WTC11 (cell line): Measurements from ENCODE around the gene RASSF4. TPM values are rescaled to one million over a fixed set of nuclear protein-coding genes. Genes with fewer than 3 reads are reported as not detected.

Source experiments
- ATAC-seq: fragments of 200-7000 bp; cut with Tn5 transposase; 2 replicates; pipeline ENCODE4 v1.10.0; 2021; ENCODE audit warnings: mild to moderate bottlenecking, moderate library complexity
- CTCF ChIA-PET: fragments of 300-600 bp; sonication (Branson Sonifier 250); formaldehyde crosslinking; loops from one replicate; lab custom pipeline; 2021; ENCODE audit warnings: antibody characterized with exemption; lab: Charles Lee
- POLR2A ChIA-PET: fragments of 350-600 bp; sonication (Branson Sonifier 250); formaldehyde crosslinking; loops from one replicate; lab custom pipeline; 2021; ENCODE audit warnings: antibody characterized with exemption; lab: Charles Lee
- DNase-seq: peaks from one replicate; pipeline ENCODE4 v3.0.0; 2021; ENCODE audit warnings: low spot score
- H3K27ac Mint-ChIP-seq: 2 replicates; pipeline ENCODE4 v1.8.0; 2021; ENCODE audit warnings: mixed read lengths
- H3K27me3 Mint-ChIP-seq: 2 replicates; pipeline ENCODE4 v1.8.0; 2021; ENCODE audit warnings: low read depth, mild to moderate bottlenecking, moderate library complexity, mixed read lengths
- H3K36me3 Mint-ChIP-seq: 2 replicates; pipeline ENCODE4 v1.8.0; 2021; ENCODE audit warnings: mixed read lengths
- H3K4me1 Mint-ChIP-seq: 2 replicates; pipeline ENCODE4 v1.8.0; 2022; ENCODE audit warnings: mixed read lengths
- H3K4me3 Mint-ChIP-seq: 2 replicates; pipeline ENCODE4 v1.8.0; 2021; ENCODE audit warnings: mild to moderate bottlenecking, moderate library complexity, mixed read lengths
- H3K9me3 Mint-ChIP-seq: 2 replicates; pipeline ENCODE4 v1.8.0; 2021; ENCODE audit warnings: mixed read lengths
- ETV6 ChIP-seq: sonication (generic); formaldehyde crosslinking; IDR thresholded peaks from 2 replicates; pipeline ENCODE4 v1.8.1; 2022; ENCODE audit warnings: mild to moderate bottlenecking, missing genetic modification reagents
- FOXK1 ChIP-seq: sonication (generic); formaldehyde crosslinking; IDR thresholded peaks from 2 replicates; pipeline ENCODE4 v1.8.0; 2022; ENCODE audit warnings: mild to moderate bottlenecking, moderate library complexity, missing genetic modification reagents
- GABPB1 ChIP-seq: sonication (generic); formaldehyde crosslinking; IDR thresholded peaks from 2 replicates; pipeline ENCODE4 v1.8.1; 2023; ENCODE audit warnings: mild to moderate bottlenecking, missing genetic modification reagents
- MXD4 ChIP-seq: fragments of 250-450 bp; sonication (Bioruptor Pico); IDR thresholded peaks from 2 replicates; pipeline ENCODE4 v1.8.0; 2021; ENCODE audit warnings: mild to moderate bottlenecking, moderate library complexity, borderline replicate concordance
- NFE2L1 ChIP-seq: sonication (generic); formaldehyde crosslinking; IDR thresholded peaks from 2 replicates; pipeline ENCODE4 v1.8.1; 2023; ENCODE audit warnings: missing genetic modification reagents
- ZNF416 ChIP-seq: fragments of 250-450 bp; sonication (Bioruptor Pico); IDR thresholded peaks from 2 replicates; pipeline ENCODE4 v1.9.0; 2021; ENCODE audit warnings: mild to moderate bottlenecking, inconsistent platforms
- total RNA-seq: library from RNA; stranded (reverse); gene quantifications from 3 replicates; pipeline ENCODE4 v1.2.3, GENCODE V29; 2021
- TF ChIP-seq, protein P1 (sequence below): fragments of 250-450 bp; sonication (Bioruptor Pico); IDR thresholded peaks from 2 replicates; pipeline ENCODE4 v1.9.0; 2021; ENCODE audit warnings: mild to moderate bottlenecking, borderline replicate concordance
- TF ChIP-seq, protein P2 (sequence below): sonication (generic); formaldehyde crosslinking; conservative IDR thresholded peaks from 2 replicates; pipeline ENCODE4 v1.8.1; 2023; ENCODE audit warnings: mild to moderate bottlenecking, low read depth, missing genetic modification reagents, moderate library complexity
- TF ChIP-seq, protein P3 (sequence below): sonication (generic); formaldehyde crosslinking; IDR thresholded peaks from 2 replicates; pipeline ENCODE4 v1.8.1; 2022; ENCODE audit warnings: mild to moderate bottlenecking, missing genetic modification reagents, moderate library complexity, borderline replicate concordance
- TF ChIP-seq, protein P4 (sequence below): fragments of 250-450 bp; sonication (Bioruptor Pico); IDR thresholded peaks from 2 replicates; pipeline ENCODE4 v2.1.2; 2022; ENCODE audit warnings: mild to moderate bottlenecking, moderate library complexity
- TF ChIP-seq, protein P5 (sequence below): sonication (generic); formaldehyde crosslinking; IDR thresholded peaks from 2 replicates; pipeline ENCODE4 v1.8.0; 2023; ENCODE audit warnings: mild to moderate bottlenecking, missing genetic modification reagents

The RASSF4 gene
- total RNA-seq, 1 experiment from 2014 or later = 15.7 TPM

DNA sequence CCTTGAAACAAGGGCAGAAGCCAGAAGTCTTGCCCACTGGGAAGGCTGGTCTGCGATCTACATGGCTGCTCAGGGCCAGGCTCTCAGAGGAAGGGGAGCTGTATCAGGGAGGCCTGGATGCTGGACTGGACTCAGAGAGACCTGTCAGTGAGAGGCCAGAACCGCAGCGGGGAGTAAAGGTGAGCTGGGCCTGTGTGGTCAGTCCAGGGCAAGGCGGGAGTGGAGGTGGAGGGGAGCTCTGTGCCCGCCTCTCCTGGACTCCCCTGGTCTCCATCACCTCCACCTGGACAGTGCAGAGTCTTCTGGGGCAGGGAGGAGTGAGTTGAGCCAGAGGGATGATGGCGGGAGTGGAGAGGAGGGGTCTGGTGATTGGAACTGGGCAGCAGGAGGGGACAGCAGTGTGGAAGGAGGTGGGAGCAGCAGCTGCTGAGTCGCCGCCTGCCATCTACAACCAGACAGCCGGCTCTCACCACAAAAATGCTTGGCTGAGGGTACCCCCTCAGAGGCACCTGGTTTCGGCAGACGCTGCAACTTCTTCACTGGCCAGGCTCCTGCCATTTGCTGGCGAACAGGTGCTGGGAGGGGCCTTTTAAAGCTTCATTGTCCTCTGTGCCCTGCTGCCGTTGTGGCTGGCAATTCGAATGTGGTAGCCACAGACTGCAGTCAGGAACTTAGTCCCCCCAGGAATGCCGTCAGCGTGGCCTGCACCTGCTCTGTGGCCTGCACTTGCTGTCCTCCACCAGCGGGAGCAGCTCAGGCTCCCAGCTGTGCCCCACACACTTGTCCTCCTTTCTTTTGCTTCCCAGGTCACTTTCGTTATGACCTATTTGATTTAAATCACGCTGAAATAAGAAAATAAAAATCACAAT, 3.5 kb downstream of the RASSF4 start (continued):
- TF ChIP-seq, protein P1, sequence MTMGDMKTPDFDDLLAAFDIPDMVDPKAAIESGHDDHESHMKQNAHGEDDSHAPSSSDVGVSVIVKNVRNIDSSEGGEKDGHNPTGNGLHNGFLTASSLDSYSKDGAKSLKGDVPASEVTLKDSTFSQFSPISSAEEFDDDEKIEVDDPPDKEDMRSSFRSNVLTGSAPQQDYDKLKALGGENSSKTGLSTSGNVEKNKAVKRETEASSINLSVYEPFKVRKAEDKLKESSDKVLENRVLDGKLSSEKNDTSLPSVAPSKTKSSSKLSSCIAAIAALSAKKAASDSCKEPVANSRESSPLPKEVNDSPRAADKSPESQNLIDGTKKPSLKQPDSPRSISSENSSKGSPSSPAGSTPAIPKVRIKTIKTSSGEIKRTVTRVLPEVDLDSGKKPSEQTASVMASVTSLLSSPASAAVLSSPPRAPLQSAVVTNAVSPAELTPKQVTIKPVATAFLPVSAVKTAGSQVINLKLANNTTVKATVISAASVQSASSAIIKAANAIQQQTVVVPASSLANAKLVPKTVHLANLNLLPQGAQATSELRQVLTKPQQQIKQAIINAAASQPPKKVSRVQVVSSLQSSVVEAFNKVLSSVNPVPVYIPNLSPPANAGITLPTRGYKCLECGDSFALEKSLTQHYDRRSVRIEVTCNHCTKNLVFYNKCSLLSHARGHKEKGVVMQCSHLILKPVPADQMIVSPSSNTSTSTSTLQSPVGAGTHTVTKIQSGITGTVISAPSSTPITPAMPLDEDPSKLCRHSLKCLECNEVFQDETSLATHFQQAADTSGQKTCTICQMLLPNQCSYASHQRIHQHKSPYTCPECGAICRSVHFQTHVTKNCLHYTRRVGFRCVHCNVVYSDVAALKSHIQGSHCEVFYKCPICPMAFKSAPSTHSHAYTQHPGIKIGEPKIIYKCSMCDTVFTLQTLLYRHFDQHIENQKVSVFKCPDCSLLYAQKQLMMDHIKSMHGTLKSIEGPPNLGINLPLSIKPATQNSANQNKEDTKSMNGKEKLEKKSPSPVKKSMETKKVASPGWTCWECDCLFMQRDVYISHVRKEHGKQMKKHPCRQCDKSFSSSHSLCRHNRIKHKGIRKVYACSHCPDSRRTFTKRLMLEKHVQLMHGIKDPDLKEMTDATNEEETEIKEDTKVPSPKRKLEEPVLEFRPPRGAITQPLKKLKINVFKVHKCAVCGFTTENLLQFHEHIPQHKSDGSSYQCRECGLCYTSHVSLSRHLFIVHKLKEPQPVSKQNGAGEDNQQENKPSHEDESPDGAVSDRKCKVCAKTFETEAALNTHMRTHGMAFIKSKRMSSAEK (CRISPR knock-in tag) = no peak
- TF ChIP-seq NFE2L1 (CRISPR knock-in tag) (no peak), ZNF416 (CRISPR knock-in tag) (no peak), ETV6 (CRISPR knock-in tag) (no peak), FOXK1 (CRISPR knock-in tag) (no peak)
- TF ChIP-seq, protein P2, sequence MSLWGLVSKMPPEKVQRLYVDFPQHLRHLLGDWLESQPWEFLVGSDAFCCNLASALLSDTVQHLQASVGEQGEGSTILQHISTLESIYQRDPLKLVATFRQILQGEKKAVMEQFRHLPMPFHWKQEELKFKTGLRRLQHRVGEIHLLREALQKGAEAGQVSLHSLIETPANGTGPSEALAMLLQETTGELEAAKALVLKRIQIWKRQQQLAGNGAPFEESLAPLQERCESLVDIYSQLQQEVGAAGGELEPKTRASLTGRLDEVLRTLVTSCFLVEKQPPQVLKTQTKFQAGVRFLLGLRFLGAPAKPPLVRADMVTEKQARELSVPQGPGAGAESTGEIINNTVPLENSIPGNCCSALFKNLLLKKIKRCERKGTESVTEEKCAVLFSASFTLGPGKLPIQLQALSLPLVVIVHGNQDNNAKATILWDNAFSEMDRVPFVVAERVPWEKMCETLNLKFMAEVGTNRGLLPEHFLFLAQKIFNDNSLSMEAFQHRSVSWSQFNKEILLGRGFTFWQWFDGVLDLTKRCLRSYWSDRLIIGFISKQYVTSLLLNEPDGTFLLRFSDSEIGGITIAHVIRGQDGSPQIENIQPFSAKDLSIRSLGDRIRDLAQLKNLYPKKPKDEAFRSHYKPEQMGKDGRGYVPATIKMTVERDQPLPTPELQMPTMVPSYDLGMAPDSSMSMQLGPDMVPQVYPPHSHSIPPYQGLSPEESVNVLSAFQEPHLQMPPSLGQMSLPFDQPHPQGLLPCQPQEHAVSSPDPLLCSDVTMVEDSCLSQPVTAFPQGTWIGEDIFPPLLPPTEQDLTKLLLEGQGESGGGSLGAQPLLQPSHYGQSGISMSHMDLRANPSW (CRISPR knock-in tag) = no peak
- TF ChIP-seq, protein P3, sequence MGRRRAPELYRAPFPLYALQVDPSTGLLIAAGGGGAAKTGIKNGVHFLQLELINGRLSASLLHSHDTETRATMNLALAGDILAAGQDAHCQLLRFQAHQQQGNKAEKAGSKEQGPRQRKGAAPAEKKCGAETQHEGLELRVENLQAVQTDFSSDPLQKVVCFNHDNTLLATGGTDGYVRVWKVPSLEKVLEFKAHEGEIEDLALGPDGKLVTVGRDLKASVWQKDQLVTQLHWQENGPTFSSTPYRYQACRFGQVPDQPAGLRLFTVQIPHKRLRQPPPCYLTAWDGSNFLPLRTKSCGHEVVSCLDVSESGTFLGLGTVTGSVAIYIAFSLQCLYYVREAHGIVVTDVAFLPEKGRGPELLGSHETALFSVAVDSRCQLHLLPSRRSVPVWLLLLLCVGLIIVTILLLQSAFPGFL = no peak
- TF ChIP-seq, protein P4, sequence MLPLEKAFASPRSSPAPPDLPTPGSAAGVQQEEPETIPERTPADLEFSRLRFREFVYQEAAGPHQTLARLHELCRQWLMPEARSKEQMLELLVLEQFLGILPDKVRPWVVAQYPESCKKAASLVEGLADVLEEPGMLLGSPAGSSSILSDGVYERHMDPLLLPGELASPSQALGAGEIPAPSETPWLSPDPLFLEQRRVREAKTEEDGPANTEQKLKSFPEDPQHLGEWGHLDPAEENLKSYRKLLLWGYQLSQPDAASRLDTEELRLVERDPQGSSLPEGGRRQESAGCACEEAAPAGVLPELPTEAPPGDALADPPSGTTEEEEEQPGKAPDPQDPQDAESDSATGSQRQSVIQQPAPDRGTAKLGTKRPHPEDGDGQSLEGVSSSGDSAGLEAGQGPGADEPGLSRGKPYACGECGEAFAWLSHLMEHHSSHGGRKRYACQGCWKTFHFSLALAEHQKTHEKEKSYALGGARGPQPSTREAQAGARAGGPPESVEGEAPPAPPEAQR = no peak

DNA sequence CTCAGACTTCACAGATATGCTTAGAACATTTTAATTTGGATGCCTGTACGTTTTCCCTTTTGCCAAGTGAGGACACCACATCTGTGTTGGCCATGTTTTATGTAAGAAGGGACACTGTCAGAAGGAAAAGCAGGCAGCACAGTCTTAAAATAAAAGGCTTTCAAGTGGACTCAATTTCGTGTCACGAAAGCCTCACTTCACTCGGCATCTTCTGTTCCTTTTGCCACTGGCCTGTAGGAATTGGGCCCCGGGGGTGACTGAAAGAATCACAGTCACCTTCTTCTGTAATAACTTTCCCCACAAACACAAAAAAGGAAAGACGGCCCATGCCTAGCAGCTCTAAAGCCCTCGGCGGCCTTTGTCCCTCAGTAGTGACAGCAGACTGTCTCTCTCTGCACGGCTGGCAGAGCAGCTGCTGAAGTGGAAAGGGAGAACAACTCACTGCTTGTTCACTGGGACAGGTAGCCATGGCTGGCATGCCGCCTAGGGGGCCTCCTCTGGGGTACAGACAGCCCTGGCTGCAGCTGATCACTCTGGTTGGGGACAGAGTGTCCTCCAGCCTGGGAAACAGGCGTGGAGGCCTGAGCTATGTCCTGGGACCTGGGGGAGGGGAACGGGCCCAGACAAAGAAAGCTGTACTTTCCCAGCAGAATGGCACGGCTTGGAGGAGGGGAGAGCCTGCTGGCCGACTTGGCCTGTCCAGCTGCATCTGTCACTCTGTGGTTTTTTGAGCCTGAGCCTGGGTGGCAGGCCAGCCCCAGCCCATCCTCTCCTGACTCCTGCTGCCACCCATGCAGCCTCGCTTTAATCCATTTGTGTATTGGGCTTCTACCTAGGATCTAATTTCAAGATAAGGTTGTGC, 4.4 kb downstream of the RASSF4 start:
- peak overlapping the region; percentile 69 for H3K27ac Mint-ChIP-seq

More for the DNA sequence above, 4.4 kb downstream of the RASSF4 start:
- peaks cover 85% of the 10 kb centered on the region for H3K4me1 Mint-ChIP-seq
- TF ChIP-seq MXD4 (CRISPR knock-in tag) (no peak), GABPB1 (CRISPR knock-in tag) (0 out of 2 replicates have a peak, but pooled peaks have one; percentile 21)
- TF ChIP-seq, protein P5, sequence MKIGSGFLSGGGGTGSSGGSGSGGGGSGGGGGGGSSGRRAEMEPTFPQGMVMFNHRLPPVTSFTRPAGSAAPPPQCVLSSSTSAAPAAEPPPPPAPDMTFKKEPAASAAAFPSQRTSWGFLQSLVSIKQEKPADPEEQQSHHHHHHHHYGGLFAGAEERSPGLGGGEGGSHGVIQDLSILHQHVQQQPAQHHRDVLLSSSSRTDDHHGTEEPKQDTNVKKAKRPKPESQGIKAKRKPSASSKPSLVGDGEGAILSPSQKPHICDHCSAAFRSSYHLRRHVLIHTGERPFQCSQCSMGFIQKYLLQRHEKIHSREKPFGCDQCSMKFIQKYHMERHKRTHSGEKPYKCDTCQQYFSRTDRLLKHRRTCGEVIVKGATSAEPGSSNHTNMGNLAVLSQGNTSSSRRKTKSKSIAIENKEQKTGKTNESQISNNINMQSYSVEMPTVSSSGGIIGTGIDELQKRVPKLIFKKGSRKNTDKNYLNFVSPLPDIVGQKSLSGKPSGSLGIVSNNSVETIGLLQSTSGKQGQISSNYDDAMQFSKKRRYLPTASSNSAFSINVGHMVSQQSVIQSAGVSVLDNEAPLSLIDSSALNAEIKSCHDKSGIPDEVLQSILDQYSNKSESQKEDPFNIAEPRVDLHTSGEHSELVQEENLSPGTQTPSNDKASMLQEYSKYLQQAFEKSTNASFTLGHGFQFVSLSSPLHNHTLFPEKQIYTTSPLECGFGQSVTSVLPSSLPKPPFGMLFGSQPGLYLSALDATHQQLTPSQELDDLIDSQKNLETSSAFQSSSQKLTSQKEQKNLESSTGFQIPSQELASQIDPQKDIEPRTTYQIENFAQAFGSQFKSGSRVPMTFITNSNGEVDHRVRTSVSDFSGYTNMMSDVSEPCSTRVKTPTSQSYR (CRISPR knock-in tag) = 0 out of 2 replicates have a peak, but pooled peaks have one; percentile 17
- TF ChIP-seq, all 79 proteins: peak for 2
- Mint-ChIP-seq H3K9me3 (no peaks in the 10 kb centered on the region), H3K36me3 (peaks cover 3% of the 10 kb centered on the region), H3K4me3 (peak overlapping the region; percentile 32), H3K27me3 (peaks cover 10% of the 10 kb centered on the region)
- ChIA-PET CTCF (interaction anchor here (0.8 to 7.3 kb wide), 13 partner anchors 10 to 106 kb away, joined by 3 to 74 read pairs (median 4); partner anchors contain the start of gene DEPP1), POLR2A (interaction anchor here (1.5 kb wide), 1 partner anchor 9 kb away, joined by 5 read pairs; no protein-coding TSS in a partner anchor)
- ATAC-seq = no peak; the same call in 1 of the 2 replicates
- peak; percentile 44 for DNase-seq
